Skeletal muscle tissue (tissue), 4 donors: ENCODE measurements around the gene SLC46A2. TPM values are rescaled to one million over a fixed set of nuclear protein-coding genes. Genes with fewer than 3 reads are reported as not detected.

Experiments
- H3K27ac ChIP-seq: one replicate; pipeline ENCODE4 v1.7.0; 2013; ENCODE audit warnings: mild to moderate bottlenecking, low read depth, low read length, inconsistent platforms
- H3K27me3 ChIP-seq, 3 donors: one replicate each; pipeline ENCODE4 v1.7.0; 2013; ENCODE audit warnings: low read length in 3 of 3; ENCODE audit not compliant: control insufficient read depth in 3 of 3, insufficient read depth in 3 of 3
- H3K36me3 ChIP-seq, 3 donors: one replicate each; pipeline ENCODE4 v1.7.0; 2013; ENCODE audit warnings: low read length in 3 of 3; ENCODE audit not compliant: control insufficient read depth in 3 of 3, insufficient read depth in 3 of 3
- H3K4me1 ChIP-seq, 3 donors: one replicate each; pipeline ENCODE4 v1.7.0; 2013; ENCODE audit warnings: low read length in 3 of 3, mild to moderate bottlenecking in 3 of 3; ENCODE audit not compliant: control insufficient read depth in 3 of 3, insufficient read depth in 3 of 3
- H3K4me3 ChIP-seq, 3 donors: one replicate each; pipeline ENCODE4 v1.7.0; 2013; ENCODE audit warnings: low read length in 3 of 3
- H3K9ac ChIP-seq, 3 donors: one replicate each; pipeline ENCODE4 v1.7.0; 2013; ENCODE audit warnings: low read length in 3 of 3, mild to moderate bottlenecking in 3 of 3, moderate library complexity in 2 of 3, low read depth in 1 of 3
- H3K9me3 ChIP-seq, 3 donors: one replicate each; pipeline ENCODE4 v1.7.0; 2013; ENCODE audit warnings: low read length in 3 of 3; ENCODE audit not compliant: control insufficient read depth in 3 of 3
- total RNA-seq: library from RNA; depleted of rRNA; stranded (reverse); fragments of >200 nt; gene quantifications from one replicate; pipeline ENCODE4 v1.2.3, GENCODE V29; 2014
- donor health status: Osteomylitis.

Gene SLC46A2
- total RNA-seq, 1 donor from 2014 or later: under 0.01 TPM

- Histone ChIP-seq H3K9me3 (no peaks in the 10 kb centered on the region), H3K27ac (no peak overlapping the region), H3K9ac (no peak overlapping the region), H3K4me3 (no peak overlapping the region), H3K27me3 (peaks cover 8 to 15% (median 12%) of the 10 kb centered on the region in 3 donors), H3K4me1 (peaks cover 5 to 12% (median 8%) of the 10 kb centered on the region in 3 donors), H3K36me3 (no peaks in the 10 kb centered on the region)
Observed at GRCh38 chr9:112891521-112891920, 845 bp upstream of the SLC46A2 start.

- H3K27ac ChIP-seq: no peak overlapping the region
- H3K9ac ChIP-seq: no peak overlapping the region
- H3K4me3 ChIP-seq: no peak overlapping the region
- peaks cover 5 to 12% (median 8%) of the 10 kb centered on the region in 3 donors for H3K4me1 ChIP-seq
- H3K36me3 ChIP-seq: no peaks in the 10 kb centered on the region
- H3K9me3 ChIP-seq: no peaks in the 10 kb centered on the region
- H3K27me3 ChIP-seq: peaks cover 8 to 12% (median 12%) of the 10 kb centered on the region in 3 donors
Observed at GRCh38 chr9:112887381-112887780, 3.3 kb downstream of the SLC46A2 start.

- H3K9ac ChIP-seq: no peak overlapping the region
- no peak overlapping the region for H3K27ac ChIP-seq
- H3K36me3 ChIP-seq: no peaks in the 10 kb centered on the region
- H3K4me1 ChIP-seq: peaks cover 5 to 12% (median 8%) of the 10 kb centered on the region in 3 donors
- H3K27me3 ChIP-seq: peaks cover 8 to 12% (median 12%) of the 10 kb centered on the region in 3 donors
- H3K9me3 ChIP-seq: no peaks in the 10 kb centered on the region
- H3K4me3 ChIP-seq: no peak overlapping the region
Observed at GRCh38 chr9:112886351-112886750, 4.3 kb downstream of the SLC46A2 start.

DNA sequence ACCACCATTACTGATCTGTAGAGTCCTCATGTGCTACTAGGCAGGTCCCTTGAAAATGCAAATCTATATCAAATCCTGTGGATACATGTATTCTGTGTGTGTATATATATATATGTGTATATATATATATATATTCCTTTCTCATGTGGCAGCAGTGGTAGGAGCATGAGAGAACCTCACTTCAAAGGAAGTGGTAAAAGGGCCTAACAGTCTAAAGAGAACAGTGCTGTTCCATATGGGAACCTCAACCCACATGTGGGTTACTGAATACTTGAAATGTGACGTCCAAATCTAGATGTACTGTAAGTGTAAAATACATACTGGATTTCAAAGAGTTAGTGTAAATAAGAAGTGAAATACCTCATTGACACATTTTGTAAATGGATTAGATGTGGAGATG lies 5.4 kb downstream of the SLC46A2 start:
- peaks cover 0 to 2% (median 0%) of the 10 kb centered on the region in 3 donors for H3K36me3 ChIP-seq
- no peak overlapping the region for H3K4me3 ChIP-seq
- H3K9me3 ChIP-seq: no peaks in the 10 kb centered on the region
- H3K9ac ChIP-seq: no peak overlapping the region
- H3K4me1 ChIP-seq: peaks cover 1 to 6% (median 6%) of the 10 kb centered on the region in 3 donors
- H3K27me3 ChIP-seq: peaks cover 8 to 12% (median 9%) of the 10 kb centered on the region in 3 donors
- H3K27ac ChIP-seq: no peak overlapping the region

GRCh38 chr9:112884721-112885120 lies 6.0 kb downstream of the SLC46A2 start:
- H3K9me3 ChIP-seq: no peaks in the 10 kb centered on the region
- peaks cover 0 to 4% (median 0%) of the 10 kb centered on the region in 3 donors for H3K36me3 ChIP-seq

GRCh38 chr9:112884101-112884500 lies 6.6 kb downstream of the SLC46A2 start:
- Histone ChIP-seq H3K4me1 (no peaks in the 10 kb centered on the region), H3K27ac (no peak overlapping the region), H3K9me3 (no peaks in the 10 kb centered on the region), H3K27me3 (peaks cover 0 to under 1% (median 0%) of the 10 kb centered on the region in 3 donors), H3K36me3 (peaks cover 0 to 4% (median 2%) of the 10 kb centered on the region in 3 donors), H3K4me3 (no peak overlapping the region), H3K9ac (no peak overlapping the region)

More at GRCh38 chr9:112884721-112885120, 6.0 kb downstream of the SLC46A2 start:
- H3K27me3 ChIP-seq: peaks cover 3 to 7% (median 4%) of the 10 kb centered on the region in 3 donors
- no peak overlapping the region for H3K4me3 ChIP-seq
- H3K9ac ChIP-seq: no peak overlapping the region
- no peak overlapping the region for H3K27ac ChIP-seq
- peaks cover 0 to under 1% (median 0%) of the 10 kb centered on the region in 3 donors for H3K4me1 ChIP-seq

DNA sequence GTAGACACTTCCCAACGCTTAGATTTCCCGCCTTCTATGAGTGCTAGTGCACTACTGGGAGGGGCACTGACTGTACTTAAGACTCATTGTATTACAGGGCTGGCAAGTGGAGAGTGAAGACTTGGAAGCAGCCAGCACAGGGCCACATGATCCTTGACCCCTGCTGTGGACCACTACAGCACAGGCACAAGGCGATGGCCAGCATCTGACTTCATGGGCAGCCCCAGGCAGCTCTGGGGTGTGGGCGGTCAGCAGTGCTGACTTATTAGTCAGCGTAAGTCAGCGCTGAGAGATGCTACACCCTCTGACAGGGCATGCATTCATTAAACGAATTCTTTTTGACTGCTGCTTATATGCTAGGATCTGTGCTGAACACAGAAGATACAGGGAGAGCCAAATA lies 9.3 kb downstream of the SLC46A2 start:
- Histone ChIP-seq H3K27ac (no peak overlapping the region), H3K9ac (no peak overlapping the region), H3K4me3 (no peak overlapping the region), H3K4me1 (no peaks in the 10 kb centered on the region), H3K27me3 (no peaks in the 10 kb centered on the region), H3K9me3 (no peaks in the 10 kb centered on the region), H3K36me3 (peaks cover 0 to 4% (median 2%) of the 10 kb centered on the region in 3 donors)

DNA sequence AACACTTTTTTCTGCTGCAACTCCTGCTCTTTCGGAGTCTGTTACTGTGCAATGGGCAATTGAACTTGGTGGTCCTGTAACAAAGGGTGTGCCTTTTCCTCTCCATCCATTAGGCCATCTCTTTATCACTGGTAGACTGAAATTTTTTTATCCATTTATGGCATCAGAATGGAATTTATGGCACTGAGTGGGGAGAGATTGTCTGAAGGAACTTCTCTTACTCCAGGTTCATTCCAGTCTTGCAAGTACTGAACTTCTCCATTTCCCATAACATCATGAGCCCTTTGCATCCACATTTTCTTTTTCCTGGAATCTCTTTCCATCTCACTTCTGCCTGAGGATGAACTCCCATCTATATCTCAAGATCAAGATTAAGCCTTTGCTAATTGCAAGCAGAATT lies 10.0 kb downstream of the SLC46A2 start:
- H3K9ac ChIP-seq: no peak overlapping the region
- no peaks in the 10 kb centered on the region for H3K4me1 ChIP-seq
- peaks cover 0 to 4% (median 2%) of the 10 kb centered on the region in 3 donors for H3K36me3 ChIP-seq
- H3K4me3 ChIP-seq: no peak overlapping the region
- H3K9me3 ChIP-seq: no peaks in the 10 kb centered on the region
- H3K27ac ChIP-seq: no peak overlapping the region
- H3K27me3 ChIP-seq: no peaks in the 10 kb centered on the region

DNA sequence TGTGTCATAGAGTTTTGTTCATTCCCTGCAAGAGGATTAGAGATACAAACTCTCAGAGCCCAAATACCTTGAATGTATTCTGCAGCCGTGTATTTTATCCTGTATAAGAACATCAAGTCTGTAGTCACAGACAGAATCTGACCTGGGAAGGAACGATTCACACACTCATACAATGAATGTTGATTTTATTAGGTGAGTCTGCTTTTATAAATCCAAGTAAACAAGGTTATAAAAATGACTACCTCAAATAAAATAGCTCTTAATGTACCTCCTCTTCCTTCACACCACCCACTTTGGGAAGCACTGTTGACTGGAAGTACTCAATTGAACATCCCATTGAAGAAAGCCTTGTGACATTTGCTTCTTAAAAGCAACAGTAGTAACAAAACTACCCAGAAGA lies 11.9 kb downstream of the SLC46A2 start:
- no peak overlapping the region for H3K9ac ChIP-seq
- H3K4me3 ChIP-seq: no peak overlapping the region
- H3K27me3 ChIP-seq: no peaks in the 10 kb centered on the region
- peaks cover 0 to 5% (median 4%) of the 10 kb centered on the region in 3 donors for H3K36me3 ChIP-seq
- no peaks in the 10 kb centered on the region for H3K4me1 ChIP-seq
- H3K9me3 ChIP-seq: no peaks in the 10 kb centered on the region
- H3K27ac ChIP-seq: no peak overlapping the region

DNA sequence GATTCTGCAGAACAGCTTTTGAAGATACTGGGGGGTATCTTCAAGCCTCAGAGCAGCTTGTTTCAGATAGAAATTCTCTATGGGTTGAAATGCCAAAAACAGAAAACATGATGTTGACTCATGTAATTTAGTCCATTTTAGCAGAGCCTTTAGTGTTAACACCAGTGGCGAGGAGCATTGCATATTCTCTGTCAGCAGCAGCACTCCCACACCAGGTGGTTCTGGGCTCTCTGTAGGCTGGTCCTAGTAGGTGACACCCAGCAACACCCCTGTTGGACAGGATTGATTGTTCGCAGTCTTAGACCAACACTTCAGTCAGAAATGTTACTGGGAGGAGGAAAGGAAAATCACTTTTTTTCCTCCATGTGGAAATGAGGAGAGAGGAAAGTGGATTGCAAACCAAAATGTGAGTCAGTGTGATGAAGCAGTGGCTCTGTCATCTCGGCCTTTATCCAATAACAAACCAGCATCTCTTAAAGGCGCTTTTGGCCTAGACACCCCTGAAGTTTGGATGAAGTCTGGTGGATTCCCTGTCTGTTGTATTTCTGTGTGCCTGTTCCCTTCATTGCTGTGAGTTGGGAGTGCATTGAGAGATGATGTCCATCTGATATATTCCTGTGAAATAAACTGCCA lies 16.8 kb downstream of the SLC46A2 start:
- no peak overlapping the region for H3K27ac ChIP-seq
- peaks cover 4 to 5% (median 4%) of the 10 kb centered on the region in 3 donors for H3K4me1 ChIP-seq
- peaks cover 0 to 10% (median 9%) of the 10 kb centered on the region in 3 donors for H3K36me3 ChIP-seq
- no peaks in the 10 kb centered on the region for H3K27me3 ChIP-seq
- H3K9me3 ChIP-seq: no peaks in the 10 kb centered on the region
- no peak overlapping the region for H3K9ac ChIP-seq
- no peak overlapping the region for H3K4me3 ChIP-seq
